Mucosa of descending colon (tissue), 3 donors: Measurements from ENCODE around the gene NPAS2. TPM values are rescaled to one million over a fixed set of nuclear protein-coding genes. Genes with fewer than 3 reads are reported as not detected.

ENCODE experiments used
- ATAC-seq: fragments of 200-7000 bp; cut with Tn5 transposase; one replicate; pipeline ENCODE4 v1.9.1; 2020; ENCODE audit warnings: mild to moderate bottlenecking, moderate library complexity
- DNase-seq, 3 donors: peaks; one replicate each; pipeline ENCODE4 v3.0.0-alpha.2; 2020
- H3K36me3 ChIP-seq: fragments of 200-600 bp; one replicate; pipeline ENCODE4 v1.8.0; 2021; ENCODE audit warnings: low read depth, mild to moderate bottlenecking
- H3K4me1 ChIP-seq: fragments of 200-600 bp; one replicate; pipeline ENCODE4 v1.8.0; 2021; ENCODE audit warnings: low read depth, mild to moderate bottlenecking
- H3K4me3 ChIP-seq: fragments of 200-600 bp; one replicate; pipeline ENCODE4 v1.8.0; 2021; ENCODE audit warnings: mild to moderate bottlenecking
- H3K9me3 ChIP-seq: fragments of 200-600 bp; one replicate; pipeline ENCODE4 v1.8.0; 2021; ENCODE audit warnings: mild to moderate bottlenecking
- CTCF ChIP-seq: fragments of 200-600 bp; IDR thresholded peaks from one replicate; pipeline ENCODE4 v1.8.0; 2022; ENCODE audit warnings: antibody characterized with exemption, mild to moderate bottlenecking
- intact Hi-C, 2 donors: fragments of 100-400 bp; cut with DNase I in 1 of 2; cut with micrococcal nuclease in 1 of 2; formaldehyde crosslinking; loops; one replicate each; pipeline versions ENCODE4 v1.11.0 to v1.11.1; 2022; cut with DNase I, micrococcal nuclease
- total RNA-seq, 3 donors: library from RNA; stranded (reverse); fragmentation: NEBNext Ultra II Directional in 2 of 3; extraction: Animal tissue kit (Norgen Biotek cat#: 25700) in 2 of 3; gene quantifications; one replicate each; pipeline versions ENCODE4 v1.2.1 to v1.2.4, GENCODE V29; 2021 to 2023
- donor health status: DM: no; HTN: no; CAD: no; lungs with moderate emphysema.
- donor health status: DM: no; HTN: no; CAD: no.
- donor health status: DM: no; HTN: yes; CAD: no.

The NPAS2 gene
- total RNA-seq, 3 donors from 2014 or later, result 42.5 to 53.1 (median 46.5) TPM

- Histone ChIP-seq H3K9me3 (no peaks in the 10 kb centered on the region), H3K4me3 (peak overlapping the region; percentile 68), H3K36me3 (no peaks in the 10 kb centered on the region), H3K4me1 (peaks cover 10% of the 10 kb centered on the region)
- DNase-seq, result no peak
- intact Hi-C loops, result no loop called here
- no peak for TF ChIP-seq CTCF
- ATAC-seq, result peak; percentile 9
Observed at GRCh38 chr2:100818003-100818605, 1.8 kb upstream of the NPAS2 start.

DNA sequence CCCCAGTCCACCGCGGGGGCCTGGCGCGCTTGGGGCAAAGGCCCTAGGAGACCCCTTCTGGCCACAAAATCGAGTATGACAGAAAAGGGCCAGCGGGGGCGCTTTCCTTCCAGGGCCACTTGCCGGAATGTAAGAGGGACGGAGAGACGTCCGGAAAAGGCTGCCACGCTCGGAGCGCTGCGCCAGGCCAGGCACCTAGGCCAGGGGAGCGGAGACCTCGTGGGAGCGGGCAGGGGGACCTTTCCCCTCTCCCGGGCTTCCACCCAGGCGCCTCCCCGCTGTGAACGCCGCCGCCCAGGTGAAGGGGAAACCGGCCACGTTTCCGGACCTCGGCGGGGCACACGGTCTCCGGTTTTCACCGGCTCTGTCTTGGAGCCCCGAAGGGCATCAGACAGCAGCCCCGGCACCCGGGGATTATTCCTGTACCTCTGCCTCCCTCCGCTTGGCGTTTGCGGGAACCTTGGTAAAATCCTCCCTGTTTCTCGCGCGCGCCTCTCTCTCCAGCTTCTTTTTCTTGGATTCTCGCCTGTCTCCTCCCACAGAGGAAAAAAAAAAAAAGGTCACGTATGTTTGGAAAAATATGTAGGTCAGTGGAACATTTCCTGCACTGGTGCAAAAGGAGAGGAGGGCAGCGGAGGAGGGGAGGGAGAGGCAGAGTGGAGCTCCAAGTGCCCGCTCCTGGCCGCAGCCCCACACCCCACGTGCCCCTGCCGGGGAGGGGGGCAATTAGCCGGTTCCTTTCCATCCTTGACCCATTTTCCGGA lies 1.2 kb upstream of the NPAS2 start:
- Histone ChIP-seq H3K4me3 (peak overlapping the region; percentile 68), H3K4me1 (peaks cover 10% of the 10 kb centered on the region), H3K9me3 (no peaks in the 10 kb centered on the region), H3K36me3 (no peaks in the 10 kb centered on the region)
- intact Hi-C loops, result no loop called here
- ATAC-seq (peak; percentile 64), DNase-seq (peak; percentile 69 to 74 (median 72))
- TF ChIP-seq CTCF, result no peak

DNA sequence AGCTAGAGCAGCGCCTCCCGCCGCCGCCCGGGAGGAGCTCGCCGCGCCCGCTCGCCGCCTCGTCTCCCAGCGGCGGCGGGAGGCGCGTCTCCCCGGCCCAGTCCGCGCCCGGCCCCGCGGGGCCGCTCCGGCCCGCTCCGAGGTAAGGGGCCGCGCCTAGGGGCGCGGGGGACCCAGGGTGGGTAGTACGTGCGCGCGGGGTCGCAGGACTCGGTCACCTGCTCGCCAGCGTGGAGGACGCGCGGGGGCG lies 259 bp downstream of the NPAS2 start:
- intact Hi-C loops, result no loop called here
- ATAC-seq, result no peak
- no peak for TF ChIP-seq CTCF
- Histone ChIP-seq H3K9me3 (no peaks in the 10 kb centered on the region), H3K4me1 (peaks cover 2% of the 10 kb centered on the region), H3K4me3 (peak overlapping the region; percentile 68), H3K36me3 (no peaks in the 10 kb centered on the region)
- DNase-seq, result peak in 1 of 3 donors; percentile 24

DNA sequence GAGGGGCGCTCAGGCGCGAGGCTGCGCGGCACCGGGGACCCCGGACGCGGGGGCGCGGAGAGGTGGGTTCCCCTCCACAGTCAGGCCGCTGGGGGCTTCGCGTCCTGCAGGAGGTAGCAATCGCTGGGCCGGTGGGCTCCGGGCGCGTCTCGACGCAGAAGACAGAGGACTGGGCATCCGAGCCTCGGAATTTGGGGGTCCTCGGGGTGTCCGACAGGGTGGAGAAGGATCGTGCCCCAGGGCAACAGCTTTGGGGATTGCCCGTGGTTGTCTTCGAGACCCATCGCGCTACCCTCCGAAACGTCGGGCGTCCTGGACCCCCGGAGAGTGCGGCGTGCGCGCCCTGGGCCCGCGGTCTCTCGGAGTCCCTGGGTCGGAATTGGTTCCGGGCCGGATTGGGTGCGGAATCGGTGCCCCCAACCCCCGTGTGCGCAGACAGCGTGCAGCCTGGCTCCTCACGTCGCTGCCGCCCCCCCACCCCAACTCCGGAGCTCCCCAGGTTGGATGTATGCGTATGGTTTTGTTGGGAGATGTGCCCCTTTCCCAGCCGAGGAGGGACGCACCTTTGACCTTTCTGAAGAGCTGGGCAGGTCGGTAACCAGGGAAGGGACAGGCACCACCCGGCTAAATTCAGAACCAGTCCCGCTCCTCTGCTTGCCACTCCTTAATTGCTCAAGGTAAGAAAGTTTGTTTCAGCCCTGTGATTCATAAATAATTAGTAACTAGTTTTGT lies 750 bp downstream of the NPAS2 start:
- Histone ChIP-seq H3K4me3 (peak overlapping the region; percentile 68), H3K4me1 (no peaks in the 10 kb centered on the region), H3K36me3 (no peaks in the 10 kb centered on the region), H3K9me3 (no peaks in the 10 kb centered on the region)
- ATAC-seq (no peak), DNase-seq (peak; percentile 20 to 60 (median 57))
- TF ChIP-seq CTCF, result no peak
- intact Hi-C loops, result no loop called here

- no peak for ATAC-seq
- Histone ChIP-seq H3K9me3 (no peaks in the 10 kb centered on the region), H3K36me3 (no peaks in the 10 kb centered on the region), H3K4me3 (no peak overlapping the region), H3K4me1 (no peaks in the 10 kb centered on the region)
- no peak for DNase-seq
- intact Hi-C loops, result no loop called here
- TF ChIP-seq CTCF, result no peak
Observed at GRCh38 chr2:100821255-100821910, 1.4 kb downstream of the NPAS2 start.
